GM19455 (cell line): ENCODE results near the gene TMEM270.

Source experiments
- ATAC-seq: cut with Tn5 transposase; IDR thresholded peaks from one replicate; pipeline ENCODE4 v1.9.1; 2021; ENCODE audit not compliant: unreplicated experiment

The TMEM270 gene

DNA sequence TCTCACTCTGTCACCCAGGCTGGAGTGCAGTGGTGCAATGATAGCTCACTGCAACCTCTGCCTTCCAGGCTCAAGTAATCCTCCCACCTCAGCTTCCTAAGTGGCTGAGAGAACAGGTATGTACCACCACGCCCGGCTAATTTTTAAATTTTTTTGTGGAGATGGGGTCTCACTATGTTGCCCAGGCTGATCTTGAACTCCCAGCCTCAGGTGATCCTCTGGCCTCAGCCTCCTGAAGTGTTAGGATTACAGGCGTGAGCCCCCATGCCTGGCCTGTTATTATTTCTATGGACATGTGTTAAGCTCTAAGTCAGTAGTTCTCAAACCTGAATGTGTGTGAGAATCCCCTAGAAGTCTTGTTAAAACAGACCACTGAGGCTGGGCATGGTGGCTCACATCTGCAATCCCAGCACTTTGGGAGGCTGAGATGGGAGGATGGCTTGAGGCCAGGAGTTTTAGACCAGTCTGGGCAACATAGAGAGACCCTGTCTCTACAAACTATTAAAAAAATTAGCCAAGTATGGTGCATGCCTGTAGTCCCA lies 24.5 kb downstream of the TMEM270 start:
- ATAC-seq = no peak

DNA sequence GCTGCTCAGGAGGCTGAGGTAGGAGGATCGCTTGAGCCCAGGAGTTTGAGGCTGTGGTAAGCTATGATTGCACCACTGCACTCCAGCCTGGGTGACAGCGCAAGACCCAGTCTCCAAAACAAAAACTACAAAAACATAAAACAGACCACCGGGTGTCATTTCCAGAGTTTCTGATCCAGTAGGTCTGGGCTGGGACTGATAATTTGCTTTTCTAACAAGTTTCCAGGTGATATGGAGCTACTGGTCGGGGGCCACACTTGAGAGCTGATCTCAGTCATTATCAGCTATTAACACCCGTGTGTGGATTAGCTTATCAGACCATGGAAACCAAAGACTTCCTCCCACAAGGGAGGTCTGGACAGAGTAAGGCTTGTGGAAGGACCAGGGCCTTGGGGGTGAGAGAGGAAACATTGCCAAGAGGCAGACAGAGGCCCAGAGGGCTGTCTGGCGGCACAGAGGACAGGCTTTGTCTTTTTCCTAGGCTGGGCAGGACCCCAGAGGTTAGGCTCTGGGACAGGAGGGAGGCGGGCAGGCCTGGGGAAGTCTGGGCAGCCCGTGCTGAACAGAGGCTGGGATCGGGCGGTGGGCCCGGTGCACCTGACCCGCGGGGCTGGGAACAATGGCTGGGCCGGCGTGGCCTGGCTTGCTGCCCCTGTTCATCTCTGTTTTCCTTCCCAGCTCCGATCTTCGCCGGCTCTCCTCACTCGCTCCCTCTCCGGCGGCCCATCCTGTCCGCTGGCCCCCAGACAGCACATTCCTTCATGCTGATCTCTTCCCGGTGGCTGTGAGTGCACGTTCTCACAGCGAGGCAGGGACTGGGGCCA lies 25.2 kb downstream of the TMEM270 start:
- no peak for ATAC-seq

DNA sequence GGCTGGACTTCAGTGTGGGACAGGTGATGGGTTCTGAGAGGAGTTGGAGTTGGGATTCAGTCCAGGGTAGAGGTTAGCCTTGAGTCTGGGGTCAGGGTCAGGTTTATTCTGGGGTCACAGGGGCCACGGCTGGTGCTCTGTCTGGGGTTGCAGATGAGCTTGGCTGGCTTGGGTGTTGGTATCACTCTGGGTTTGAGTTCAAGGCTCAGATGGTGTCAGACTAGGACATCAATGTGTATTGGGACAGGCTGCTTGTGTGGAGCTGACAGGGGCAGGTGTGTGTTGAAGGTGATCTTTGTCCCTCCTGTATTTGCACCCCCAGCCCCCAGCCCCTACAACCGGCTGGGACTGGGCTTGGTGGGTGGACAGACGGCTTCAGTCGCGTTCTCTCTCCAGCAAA lies 26.8 kb downstream of the TMEM270 start:
- ATAC-seq = no peak

DNA sequence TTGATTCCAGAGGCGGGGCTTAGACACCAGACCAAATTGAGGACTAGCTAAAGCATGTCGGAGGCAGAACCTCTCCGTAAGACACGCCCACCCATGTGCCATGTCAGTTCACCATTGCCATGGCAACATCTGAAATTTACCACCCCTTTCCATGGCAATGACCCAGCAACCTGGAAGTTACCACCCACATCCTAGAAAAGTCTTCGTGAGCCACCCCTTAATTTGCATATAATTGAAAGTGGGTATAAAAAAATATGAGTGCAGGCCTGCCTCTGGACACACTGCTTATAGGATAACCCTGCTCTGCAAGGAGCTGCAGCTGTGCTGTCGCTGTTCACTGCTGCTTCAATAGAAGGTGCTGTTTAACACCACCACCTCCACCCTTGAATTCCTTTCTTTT lies 28.0 kb downstream of the TMEM270 start:
- ATAC-seq = no peak

DNA sequence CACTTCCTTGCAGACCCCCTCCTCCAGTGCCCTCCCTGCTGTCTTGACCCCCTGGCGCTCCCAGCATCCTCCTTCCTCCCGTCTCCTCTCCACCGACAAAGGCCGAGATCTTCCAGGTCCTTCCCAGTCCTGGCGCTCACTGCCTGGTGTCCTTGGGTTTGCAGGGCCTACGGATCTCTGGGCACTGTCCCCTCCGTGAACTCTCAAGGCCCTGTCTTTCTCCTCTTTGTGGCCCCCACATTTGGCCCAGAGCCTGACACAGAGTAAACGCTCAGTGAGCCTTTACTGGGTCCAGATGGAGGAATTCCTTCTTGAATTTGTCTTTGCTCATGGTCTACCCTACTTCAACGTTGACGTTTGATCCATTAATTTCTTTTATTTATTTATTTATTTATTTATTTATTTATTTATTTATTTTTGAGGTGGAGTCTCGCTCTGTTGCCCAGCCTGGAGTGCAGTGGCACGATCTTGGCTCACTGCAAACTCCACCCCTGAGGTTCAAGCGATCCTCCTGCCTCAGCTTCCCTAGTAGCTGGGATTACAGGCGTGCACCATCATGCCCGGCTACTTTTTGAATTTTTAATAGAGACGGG lies 29.7 kb downstream of the TMEM270 start:
- ATAC-seq = no peak

DNA sequence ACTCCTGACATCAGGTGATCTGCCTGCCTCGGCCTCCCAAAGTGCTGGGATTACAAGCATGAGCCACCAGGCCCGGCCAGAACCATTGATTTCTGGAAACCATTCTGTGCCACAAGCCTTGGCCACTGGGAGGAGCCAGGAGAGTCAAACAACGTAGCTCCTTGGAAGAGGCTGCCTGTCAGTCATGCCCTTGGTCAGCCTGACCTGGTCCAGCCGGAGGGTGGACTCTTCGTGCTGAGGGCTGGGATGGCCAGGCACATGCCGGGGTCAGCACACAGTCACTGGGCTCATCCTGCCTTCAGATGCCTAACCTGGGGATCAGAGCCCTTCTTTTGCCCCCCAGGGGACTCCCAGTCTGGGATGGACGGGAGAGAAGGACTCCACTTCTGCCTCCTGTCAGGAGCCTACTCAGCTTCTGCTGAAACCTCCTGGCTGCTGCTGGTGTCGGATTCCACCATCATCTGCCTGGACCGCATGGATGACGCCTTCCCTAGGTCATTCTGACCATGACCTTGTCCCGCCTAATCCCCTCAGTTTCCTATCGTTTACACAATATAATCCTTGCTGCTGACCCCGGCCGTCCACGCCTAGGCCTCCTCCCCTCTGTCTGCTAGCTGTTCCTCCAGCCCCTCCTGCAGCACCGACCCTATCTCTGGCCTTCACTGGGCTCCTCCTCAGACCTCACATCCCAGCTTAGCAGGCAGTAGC lies 30.4 kb downstream of the TMEM270 start:
- no peak for ATAC-seq

DNA sequence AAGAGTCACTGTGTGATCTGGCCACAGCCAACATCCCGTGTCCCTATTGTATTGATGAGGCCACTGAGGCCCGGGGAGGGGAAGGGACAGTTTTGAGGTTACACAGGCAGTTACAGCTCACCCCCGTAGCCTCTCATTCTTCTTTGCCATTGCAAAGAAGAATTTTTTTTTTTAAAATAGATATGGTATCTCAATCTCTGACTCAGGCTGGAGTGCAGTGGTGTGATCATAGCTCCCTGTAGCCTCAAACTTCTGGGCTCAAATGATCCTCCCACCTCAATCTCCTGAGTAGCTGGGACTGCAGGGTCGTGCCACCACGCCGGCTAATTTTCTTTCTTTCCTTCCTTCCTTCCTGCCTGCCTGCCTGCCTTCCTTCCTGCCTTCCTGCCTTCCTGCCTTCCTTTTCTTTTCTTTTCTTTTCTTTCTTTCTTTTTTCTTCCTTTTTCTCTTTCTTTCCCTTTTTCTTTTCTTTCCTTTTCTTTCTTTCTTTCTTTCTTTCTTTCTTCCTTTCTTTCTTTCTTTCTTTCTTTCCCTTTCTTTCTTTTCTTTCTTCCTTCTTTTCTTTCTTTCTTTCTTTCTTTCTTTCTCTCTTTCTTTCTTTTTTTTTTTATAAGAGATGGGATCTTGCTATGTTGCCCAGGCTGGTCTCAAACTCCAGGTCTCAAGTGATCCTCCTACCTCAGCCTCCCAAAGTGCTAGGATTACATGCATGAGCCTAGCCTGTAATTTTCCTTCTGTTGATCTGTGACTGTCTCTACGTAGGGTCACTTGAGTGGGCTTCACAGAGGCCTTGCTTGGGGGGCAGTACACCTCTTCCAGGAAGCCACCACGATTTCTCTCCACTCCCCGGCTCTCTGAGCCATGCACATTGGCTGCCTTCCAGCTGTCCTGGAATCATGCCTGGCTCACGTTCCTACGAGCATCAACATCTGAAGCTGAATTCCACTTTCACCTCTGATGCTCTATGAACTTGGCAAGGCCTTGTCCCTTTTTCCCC lies 31.3 kb downstream of the TMEM270 start:
- ATAC-seq = no peak

DNA sequence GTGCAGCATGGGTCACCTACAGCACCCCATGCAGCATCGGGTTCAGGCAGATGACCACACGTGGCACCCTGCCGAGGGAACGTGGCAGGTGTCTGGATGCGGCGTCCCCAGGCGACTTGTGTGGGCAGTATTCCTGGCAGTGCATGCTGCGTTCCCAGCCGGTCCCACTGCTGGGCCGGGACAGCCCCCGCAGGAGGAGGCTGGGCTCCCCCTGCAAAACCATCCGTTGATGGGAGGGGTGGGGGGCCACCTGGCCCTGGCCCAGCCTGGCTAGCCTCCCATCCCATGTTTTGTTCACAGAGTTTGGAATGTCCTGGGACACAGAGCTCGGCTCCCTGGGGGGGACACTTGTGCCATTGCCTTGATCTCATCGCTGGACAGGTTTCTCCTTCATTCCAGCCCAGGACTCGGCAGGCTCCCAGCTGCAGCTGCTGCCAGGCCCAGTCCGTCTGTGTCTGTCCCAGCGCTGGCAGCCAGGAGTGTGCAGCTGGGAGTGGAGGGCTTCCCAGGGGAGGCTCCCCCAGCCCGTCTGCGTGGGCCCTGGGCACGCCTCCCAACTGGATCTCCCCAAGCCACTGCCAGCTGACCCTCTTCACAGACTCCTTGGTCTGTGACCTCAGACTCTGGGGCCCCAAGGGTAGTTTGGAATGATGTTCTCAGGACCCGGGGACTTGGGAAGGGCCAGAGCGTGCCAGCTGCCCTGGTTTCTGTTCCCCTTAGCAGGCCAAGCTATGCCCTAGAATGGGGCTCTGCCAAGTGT lies 32.6 kb downstream of the TMEM270 start:
- ATAC-seq = no peak

DNA sequence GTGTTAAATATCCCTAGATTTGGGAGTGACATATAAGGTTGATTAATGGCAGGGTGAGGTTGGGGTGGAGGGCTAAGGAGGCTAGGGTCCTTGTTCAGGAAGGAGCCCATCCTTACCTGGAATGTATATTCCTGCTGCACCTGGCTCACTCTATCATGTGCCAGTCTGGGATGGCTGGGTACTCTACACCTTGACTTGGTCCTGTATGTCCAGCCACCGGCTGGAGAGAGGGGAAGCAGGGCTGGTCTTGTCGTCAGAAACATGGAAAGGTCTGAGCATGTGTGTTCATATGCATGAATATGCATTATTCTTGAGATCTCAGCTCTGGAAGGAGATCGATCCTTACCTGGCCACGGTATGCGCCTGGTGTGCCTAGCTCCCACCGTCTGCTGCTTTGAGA lies 33.2 kb downstream of the TMEM270 start:
- ATAC-seq = no peak

DNA sequence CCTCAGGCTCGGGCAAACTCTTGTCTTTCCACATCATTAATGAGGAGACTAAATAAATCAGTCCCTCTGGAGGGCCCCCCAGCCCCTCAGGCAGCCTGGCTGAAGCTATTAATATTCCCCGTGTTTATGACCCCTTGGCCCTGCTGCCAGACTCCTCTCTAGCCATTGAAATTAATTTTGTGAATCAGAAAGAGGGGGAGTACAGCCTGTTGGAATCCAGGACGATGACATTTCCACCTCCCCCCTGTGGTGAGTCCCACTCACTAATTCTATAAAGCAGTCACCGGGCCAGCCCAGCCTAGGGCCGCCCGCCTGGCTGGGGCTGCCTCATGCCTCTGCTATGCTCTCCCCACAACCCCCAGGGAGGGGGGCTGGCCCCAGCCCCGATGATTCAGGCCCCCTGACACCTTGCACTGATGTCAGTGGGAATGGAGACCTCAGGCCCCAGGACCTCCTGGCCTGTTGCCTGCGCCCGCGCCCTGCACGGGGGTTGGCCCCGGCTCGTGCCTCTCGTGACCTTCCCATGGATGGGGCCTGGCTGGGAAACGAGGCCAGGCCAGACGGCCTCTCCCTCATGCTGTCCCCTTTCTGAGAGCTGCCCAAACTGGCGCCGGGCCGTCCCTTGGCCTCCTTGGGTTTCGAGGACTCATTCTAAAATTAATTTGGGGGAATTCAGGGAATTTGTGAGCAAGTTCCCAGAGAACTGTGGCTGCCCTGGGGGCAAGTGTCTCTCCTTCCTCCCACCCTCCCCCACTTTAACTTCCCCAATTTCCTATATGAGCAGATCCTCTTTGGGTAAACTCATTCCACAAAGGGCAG lies 34.0 kb downstream of the TMEM270 start:
- ATAC-seq = no peak

DNA sequence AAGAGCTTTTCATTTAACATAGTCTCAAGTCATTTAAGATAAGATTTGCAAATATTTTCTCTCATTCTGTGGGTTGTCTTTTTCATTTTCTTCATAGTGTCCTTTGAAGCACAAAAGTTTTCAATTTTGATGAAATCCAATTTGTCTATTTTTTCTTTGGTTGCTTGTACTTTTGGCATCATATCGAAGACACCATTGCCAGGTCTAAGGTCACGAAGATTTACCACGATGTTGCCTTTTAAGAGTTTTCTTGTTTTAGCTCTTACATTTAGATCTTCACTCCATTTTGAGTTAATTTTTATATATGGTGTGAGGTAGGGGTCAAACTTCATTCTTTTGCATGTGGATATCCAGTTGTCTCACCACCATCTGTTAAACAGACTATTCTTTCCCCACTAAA lies 34.7 kb downstream of the TMEM270 start:
- no peak for ATAC-seq

DNA sequence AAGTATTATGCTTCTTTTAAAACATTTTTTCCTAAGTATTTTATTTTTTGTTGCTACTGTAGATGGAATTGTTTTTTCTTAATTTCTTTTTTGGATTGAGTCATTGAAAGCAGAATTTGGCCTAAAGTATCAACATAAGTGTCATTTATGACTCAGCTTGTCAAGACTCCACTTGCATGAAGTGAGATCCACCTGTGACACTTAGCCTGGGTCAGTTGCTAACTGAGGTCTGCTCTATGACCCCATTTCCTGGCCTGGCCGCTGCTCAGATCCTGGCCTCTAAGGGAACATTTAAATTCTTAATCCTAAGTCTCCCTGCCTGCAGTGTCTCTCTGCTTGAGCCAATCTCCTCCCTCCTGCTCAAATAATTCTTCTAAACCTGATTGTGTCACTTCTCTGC lies 35.5 kb downstream of the TMEM270 start:
- no peak for ATAC-seq

DNA sequence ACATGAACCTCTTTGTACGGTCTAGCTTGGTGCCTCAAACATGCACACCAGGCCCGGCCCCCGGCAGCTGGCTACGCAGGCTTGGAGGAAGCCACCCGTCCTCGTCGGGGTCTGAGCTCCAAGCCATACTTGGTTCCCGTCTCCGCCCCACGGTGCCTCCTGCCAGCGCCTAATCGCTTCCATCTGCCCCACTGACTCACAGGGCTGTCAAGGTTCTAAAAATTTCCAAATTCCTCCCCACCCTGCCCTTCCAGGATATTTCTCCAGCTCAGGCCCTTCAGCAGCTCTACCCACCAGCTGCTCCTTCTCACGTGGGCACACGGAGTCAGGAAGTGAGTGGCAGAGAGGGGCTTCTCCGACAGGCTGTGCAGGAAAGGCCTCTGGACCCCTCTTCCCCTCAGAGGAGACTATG lies 38.8 kb downstream of the TMEM270 start:
- no peak for ATAC-seq

DNA sequence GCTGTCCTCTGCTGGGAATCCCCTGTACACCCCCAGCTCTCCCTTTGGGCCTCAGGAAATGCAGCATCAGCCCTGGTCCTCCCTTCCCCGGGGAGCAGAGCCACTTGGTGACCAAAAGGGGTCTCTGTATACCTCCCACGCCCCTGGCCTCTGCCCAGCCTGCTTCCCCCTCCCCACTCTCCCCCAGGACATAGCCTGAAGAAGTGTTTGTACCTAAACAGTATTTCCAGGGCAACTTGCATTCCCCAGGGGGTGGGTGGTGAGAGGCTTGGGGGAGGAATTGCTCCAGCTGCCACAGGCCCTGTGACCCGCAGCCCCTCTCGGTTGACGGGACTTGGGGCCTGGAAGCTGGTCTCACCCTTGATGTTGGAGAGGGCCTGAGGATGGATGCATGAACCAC lies 39.3 kb downstream of the TMEM270 start:
- no peak for ATAC-seq

DNA sequence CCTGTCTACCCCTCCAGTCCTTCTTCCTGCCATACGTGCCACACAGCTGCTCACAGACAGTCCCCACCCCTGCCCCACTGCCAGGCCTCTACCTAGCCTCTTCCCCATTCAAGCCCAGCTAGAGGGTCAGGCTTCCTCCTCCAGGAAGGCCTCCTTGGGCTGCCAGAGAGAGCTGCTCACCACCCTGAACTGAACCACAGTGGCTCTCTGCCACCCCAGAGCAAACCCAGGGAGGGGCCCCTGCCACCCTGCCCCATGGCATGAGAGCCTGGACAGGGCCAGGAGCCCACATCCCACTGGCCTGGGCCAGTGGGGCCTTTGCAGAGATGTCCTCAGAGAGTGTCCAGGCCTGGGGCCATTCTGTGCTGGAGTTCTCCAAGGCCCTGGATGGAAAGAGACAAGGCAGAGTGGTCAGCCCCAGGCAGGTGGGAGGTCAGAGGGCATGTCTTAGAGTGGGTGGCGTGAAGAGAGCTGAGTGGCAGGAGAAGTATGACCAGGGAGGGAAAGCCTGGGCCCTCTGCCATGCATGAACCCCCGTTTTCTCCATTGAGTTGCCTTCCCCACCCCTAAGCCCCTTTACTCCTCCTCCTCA lies 40.4 kb downstream of the TMEM270 start:
- ATAC-seq = no peak

DNA sequence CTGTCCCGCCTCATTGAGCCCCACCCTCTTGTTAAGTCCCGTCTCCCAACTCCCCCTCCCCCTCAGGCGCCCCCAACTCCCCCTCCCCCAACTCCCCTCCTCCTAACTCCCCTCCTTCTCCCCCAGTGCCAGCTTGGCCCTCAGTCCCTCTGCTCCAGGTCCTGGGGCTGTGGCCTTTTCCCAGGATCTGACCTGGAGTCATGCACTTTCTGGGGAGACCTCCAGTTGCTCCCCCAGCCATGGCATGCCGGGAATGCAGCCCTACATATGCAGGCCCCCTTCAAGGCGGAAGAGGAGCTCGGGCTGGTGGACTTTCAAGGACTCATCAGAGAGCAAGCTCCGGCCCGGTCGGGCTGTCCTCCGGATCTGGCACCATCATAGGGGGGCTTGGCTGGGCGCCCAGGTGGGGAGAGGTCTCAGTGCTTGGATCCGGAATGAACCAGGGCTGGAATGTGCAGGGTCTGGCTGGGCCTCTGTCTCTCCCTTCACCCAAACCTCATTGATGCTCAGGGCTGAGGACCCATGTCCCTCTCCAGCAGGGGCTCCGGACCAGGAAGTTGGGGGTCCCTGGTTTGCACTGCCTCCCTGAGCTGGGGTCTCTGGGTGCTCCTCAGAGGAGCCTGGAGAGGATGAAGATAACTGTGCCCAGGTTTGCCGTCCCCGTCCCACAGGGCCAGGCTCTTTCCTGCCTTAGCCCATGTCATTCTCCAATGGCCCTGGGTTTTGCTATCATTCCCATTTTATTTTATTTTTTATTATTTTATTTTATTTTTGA lies 41.1 kb downstream of the TMEM270 start:
- no peak for ATAC-seq

DNA sequence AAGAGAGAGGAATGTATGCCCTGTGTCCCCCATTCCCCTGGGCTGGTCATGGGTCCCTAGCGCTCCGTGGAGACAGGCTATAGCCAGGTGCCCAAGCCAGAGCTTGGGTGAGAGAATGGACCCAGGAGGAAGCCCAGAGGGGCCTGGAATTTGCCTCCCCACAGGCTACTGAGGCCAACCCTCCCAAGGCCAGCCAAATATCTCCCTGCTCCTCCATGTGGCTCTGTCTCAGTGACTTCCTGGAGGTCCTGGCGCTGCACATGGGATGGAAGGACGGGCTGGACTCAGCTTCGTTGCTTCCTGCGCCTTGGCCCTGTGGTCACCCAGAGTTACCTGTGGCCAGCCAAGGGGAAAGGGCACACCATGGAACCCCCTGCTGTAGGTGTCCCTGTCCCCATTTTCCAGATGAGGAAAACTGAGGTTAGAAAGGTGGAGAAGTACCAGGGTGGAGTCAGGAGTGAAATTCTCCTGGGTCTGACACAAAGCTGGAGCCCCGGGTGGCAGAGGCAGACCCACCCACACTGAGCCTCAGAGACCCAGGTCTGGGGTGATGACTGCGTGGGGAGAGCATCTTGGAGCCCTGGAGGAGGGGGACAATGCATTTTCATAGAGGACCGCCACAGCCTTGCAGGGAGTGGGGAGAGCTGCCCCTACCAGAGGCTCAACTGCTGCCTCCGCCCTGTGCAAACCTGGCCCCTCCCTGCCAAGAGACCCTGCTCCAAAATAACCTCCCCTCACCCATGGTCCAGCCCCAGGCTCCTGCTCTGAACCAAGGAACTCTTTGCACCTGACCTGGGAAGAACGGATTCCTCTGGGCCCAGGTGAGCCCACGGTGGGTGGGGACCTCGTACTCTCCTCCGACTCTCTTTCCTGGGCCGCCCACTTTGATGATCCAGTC lies 42.6 kb downstream of the TMEM270 start:
- ATAC-seq = no peak
